Measurements from ENCODE around the gene WDFY3. TPM values are rescaled to one million over a fixed set of nuclear protein-coding genes. Genes with fewer than 3 reads are reported as not detected.

Gene WDFY3
- total and polyA plus RNA-seq, 2 donors, result 20.6 to 174 TPM

- Histone ChIP-seq H3K36me3 (ENCODE audit: insufficient read depth) (no peaks in the 10 kb centered on the region), H3K4me1 (ENCODE audit: insufficient read depth) (no peaks in the 10 kb centered on the region), H3K27ac (ENCODE audit: low read depth) (no peak overlapping the region), H3K4me3 (ENCODE audit: low read depth, low read length) (no peak overlapping the region)
- DNase-seq (ENCODE audit: extremely low spot score), result no peak
- 95% methylated on average over 11 of the region's 11 CpGs for WGBS
These were observed 342.8 kb downstream of the WDFY3 start for GRCh38 chr4:84623661-84624060.

DNA sequence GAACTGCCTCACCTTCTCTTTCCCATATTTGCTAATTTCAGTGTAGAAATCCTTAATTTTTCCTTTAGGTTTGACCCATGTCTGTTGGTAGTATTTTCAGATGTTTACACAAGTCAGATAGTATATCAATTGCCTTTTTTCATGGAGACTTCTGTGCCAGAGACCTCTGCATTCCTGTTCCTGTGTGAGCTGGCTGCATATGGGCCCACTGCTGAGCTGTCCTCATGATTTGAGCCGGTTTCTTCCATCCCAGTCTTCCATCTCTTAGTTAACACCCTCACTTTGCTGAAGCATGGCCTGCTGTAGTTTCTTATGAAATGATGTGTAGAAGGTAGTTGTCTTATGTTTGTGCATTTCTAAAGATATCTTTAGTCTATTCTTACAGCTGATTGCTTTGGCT lies 343.5 kb downstream of the WDFY3 start:
- 58% methylated on average over 1 of the region's 1 CpG for WGBS
- no peak overlapping the region for H3K27ac ChIP-seq (ENCODE audit: low read depth)
- H3K4me3 ChIP-seq (ENCODE audit: low read depth, low read length), result no peak overlapping the region
- no peaks in the 10 kb centered on the region for H3K4me1 ChIP-seq (ENCODE audit: insufficient read depth)
- no peaks in the 10 kb centered on the region for H3K36me3 ChIP-seq (ENCODE audit: insufficient read depth)
- no peak for DNase-seq (ENCODE audit: extremely low spot score)

Small RNA genes lying within 50 kb of the gene (small RNA-seq; reads per million reads assigned to genes)
- not detected for gene RN7SL552P
- gene RNU6-469P, result not detected
